Central memory CD4-positive, alpha-beta T cell (primary cell): ENCODE data around the gene KCNIP3.
"Not testable (repeated sequence)": the region's sequence is repeated elsewhere in the genome, so short reads cannot be mapped to it uniquely, and the experiment has no call there.

Experiments used
- DNase-seq: peaks from one replicate; pipeline ENCODE4 v3.0.0; 2022

The KCNIP3 gene

DNA sequence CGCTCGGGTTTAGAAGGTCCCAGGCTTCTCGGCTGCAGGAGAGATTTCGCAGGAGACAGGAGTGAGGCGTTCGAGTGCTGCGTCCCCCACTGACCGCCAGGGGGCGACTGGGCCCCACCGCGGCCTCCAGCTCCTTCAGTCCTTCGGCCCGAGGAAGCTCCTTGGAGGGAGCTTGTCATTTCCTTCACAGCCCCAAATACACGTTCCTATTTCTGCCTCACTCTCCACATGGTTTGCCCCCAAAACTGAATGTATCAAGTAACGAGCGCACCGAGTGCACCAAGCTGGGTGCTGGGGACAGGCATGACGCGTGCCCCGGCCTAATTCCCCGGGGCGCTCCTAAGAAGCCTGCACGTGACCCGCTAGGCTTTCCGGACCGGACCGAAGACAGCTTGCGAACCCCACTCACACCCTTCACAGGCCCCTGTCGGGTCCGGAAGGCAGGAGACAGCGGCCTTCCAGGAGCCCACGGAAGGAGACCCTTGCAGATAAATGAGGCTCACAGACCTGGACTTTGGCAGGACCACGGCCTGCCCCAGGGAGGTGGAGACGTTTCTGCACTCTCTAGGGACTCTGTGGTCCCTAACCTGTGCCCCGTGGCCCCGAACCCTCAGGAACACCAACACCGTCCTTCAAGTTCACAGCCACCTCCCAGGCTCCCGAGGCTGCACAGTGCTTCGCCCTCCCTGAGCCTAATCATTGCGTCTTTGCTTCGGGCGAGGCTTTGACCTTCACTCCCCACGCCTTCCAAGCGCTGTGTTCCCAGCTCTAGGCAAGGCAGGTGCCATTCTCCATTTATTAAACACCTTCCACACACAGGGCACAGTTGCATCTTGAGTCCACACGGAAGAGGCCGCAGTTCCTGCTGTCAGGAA, 92.3 kb downstream of the KCNIP3 start:
- DNase-seq = no peak

DNA sequence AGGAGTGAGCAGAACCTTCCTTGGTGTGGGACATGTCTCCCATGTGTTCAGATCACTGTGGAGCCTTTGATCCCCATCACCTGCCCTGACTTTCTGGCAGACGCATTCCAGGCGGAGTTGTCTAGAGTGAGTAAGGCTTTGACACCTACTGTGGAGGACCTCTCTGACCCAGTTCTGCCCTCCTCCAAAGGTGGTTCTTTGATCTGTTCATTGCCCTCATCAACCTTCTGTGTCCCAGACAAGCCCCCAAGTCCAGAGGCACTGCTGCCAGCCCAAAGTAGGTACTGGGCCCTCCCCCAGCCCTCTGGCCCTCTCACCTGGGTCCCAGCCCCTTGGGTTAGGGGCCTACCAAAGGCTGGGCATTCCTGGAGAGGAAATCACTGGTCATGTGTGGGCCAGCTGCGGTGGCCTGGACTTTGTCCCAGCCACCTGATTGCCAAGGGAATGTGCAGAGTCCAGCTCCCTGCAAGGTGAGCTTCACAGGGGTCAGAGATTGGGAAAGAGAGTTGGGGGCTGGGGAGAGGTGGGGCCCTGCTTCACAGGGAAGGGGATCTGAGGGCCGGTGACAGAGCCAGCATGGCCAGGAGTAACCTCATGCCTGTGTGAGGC, 93.2 kb downstream of the KCNIP3 start:
- no peak for DNase-seq

DNA sequence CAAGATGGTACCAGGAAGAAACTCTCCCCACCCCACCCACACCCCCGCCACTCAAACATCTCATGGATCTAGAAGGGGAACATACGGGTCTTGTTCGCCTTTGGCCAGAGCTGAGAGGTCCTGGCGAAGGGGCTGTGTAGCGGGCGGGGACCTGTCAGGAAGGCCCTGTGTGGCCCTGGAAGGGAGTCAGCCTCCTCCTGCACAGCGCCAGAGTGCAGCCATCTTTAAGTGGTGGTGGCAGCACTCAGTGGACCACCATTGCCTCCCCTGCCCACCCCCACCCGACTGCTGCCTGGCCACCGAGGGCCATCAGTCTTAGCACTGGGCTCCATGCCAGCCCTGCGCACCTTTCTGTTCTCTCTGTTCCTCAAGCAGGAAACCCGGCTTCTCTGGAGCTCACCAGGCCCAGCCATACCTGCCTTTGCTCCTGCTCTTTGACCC, 93.8 kb downstream of the KCNIP3 start:
- DNase-seq = no peak

DNA sequence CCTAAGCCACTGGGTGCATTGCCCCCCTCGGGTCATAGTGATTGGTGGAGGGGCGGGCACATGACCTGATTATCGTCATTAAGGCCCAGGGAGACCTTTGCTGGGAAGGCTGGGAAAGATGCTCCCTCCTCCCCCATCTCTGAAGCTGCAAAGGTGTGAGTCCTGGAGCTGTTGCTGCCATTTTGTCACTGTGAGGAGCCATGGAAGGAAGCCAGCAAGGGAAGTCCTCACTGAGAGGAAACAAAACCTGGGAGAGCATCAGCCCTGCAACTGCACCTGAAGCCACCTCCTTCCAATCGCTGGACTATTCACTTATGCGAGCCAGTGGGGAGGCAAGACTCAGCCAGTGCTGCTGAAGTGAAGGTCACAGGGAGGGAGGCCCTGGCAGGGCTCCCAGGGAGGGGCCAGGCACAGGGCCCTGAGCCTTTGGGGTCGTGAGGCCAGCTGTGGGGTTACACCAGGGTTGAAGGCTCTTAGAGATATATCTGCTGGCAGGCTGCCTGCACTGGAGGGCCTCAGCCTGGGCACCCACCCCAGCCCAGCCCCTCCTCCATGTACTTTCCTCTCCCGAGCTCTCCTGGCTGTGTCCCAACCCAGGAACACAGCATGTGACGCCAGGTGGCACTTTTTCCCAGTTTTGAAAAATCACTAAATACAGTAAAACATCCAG, 94.6 kb downstream of the KCNIP3 start:
- DNase-seq = no peak

GRCh38 chr2:95392320-95392719, 95.2 kb downstream of the KCNIP3 start:
- DNase-seq = no peak

GRCh38 chr2:95392730-95393455, 95.7 kb downstream of the KCNIP3 start:
- no peak for DNase-seq

DNA sequence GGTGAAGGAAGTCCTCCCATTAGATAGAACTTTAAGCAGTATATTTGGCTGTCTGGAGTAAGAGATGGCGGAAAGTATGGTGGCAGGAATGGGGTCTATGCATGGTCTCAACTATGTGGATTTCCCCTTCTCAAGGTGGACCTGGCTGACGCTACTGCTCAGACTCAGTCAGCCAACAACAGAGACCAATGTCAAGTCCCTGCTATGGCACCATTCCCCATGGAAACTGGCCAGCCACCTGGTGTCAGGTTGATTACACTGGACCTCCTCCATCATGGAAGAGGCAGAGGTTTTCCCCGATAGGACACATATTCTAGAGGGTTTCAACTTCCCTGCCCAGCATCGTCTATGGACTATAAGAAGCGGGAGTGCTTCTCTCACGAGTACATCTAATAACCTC, 96.8 kb downstream of the KCNIP3 start:
- no peak for DNase-seq

DNA sequence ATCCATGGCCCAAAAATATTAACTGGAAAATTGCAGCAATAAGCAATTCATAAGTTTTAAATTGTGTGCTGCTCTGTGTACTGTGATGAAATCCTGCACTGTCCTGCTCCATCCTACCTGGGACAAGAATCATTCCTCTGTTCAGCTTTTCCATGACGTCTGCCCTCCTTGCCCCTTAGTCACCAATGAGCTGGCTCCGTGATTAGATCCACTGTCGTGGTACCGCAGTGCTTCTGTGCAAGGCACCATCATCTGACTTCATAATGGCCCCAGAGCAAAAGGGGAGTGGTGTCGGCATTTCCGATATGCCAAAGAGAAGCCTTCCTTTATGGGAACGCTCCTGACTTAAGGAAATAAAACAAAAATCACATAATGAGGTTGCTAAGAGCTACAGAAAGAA, 101.9 kb downstream of the KCNIP3 start:
- DNase-seq = no peak

DNA sequence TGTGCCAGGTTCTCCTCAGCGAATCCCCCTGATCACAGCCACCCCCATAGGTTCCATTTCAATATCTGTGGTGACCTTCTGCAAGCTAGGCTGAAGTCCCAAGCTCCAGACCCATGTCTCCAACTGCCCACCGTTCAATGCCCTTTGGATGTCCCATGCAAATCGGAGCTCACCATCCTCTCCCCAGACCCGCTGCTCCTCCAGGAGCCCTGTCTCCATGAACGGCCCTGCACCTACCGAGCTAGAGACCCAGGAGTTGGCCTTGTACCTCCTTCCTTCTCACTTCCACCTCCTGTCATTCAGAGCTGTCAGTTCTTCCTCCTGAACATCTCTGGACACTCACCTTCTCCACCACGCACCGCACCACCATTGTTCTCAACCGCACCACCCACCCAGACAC, 104.3 kb downstream of the KCNIP3 start:
- no peak for DNase-seq

- not testable (repeated sequence) for DNase-seq
Measured at GRCh38 chr2:95402004-95402369, 104.8 kb downstream of the KCNIP3 start.

DNA sequence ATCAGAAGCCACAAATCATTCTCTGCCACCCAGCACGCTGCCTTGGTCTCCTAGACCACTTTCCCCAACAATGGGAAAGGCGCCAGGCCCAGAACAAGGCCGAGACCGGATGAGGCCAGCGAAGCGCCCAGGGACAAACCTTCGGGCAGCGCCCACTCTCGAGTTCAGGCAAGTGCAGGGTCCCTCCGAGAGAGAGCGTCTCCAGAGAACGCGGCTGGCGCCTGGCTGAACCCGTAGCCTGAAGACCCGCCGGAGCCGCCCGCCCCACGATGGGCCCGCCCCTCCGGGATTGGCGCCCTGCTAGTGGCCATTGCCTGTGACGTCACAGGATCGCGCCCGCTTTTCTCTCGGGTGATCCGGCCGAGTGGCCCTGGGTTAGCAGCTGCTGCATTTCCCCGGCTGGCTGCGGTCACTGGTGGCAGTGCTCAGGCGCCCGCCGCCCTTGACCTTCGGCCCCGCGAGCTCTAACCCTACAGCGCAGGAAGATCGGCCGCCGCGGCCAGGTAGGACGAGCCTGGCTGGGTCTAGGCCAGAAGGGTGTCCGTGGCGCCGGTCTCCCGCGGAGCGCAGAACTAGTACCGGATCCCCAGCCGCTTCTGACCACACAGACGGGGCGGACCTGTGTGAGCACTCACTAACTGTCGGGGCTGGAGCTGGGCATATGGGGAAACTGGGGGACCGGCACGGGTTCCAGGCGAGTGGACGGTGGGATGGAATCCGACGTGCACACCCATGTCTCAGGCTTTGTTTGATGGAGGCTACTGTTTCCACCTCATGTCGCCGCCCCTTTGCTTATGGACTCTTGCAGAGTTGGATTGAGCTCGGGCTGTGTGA, 105.4 kb downstream of the KCNIP3 start, which contains the start of gene FAHD2A:
Gene FAHD2A (plus strand): TSS at position 339 of the 834 bp plus-strand sequence. CDS start 2,851 bp downstream, outside the sequence.
- peak; percentile 87 for DNase-seq

DNA sequence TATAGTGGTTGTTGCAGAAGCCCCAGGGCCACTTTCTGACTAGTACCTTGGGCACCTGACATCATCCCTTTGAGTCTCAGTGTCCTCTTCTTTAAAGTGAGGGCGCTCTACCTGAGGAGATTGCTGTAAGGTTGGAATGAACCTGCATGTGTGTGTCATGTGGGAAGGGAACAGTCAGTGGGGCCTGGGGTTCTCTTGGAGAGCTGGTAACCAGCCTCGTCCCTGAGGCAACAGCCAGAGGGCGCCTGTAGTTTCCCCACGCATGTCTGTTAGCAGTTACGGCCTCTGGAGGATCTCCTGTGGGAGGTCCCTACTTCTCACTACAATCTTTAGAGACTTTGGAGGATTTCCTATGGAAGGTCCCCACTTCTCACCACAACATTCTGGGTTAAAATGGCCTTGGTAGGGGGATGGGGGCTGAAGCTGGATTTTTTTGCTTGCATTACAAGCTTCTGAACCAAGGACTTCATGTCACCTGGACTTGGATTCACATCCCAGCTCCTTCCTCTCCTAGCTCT, 106.1 kb downstream of the KCNIP3 start:
- DNase-seq = peak; percentile 19

DNA sequence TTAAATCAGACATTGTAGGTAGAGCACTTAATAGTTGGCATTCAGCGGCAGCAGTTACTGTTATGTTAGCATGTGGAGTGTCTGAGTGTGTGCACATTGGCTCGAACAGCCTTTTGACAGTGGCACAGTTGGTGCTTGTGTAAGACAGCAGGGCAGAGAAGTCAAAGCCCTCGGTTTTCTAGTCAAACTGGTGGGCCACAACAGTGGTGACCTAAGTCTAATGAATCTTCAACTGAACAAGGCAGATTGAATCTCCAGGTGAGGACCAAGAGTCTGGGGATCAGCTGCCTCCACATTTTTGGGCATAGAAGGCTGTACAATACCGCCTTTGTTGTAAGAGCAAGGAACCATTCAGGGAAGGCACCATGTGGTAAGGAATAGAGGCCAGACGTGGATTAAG, 106.7 kb downstream of the KCNIP3 start:
- not testable (repeated sequence) for DNase-seq

GRCh38 chr2:95404676-95405075, 107.5 kb downstream of the KCNIP3 start:
- DNase-seq = not testable (repeated sequence)

DNA sequence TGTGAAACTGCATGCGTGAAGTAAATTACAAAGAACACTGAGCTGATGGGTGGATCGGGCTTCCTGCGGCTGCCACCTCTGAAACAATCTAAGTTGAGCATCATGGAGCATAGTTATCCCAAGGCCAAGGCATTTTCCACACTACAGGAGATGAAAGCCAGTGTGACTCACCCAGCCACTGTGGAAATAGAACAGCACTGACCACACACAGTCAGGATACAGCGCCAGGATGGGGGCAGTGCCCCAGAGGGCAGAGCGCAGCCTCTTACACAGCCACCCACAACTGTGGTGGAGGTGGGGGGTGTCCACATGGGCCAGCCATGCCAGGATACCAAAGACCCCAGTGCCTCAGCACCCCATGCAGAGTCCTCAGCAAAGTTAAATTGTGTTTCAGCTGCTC, 114.1 kb downstream of the KCNIP3 start:
- not testable (repeated sequence) for DNase-seq

GRCh38 chr2:95414015-95414594, 117.0 kb downstream of the KCNIP3 start:
- not testable (repeated sequence) for DNase-seq

GRCh38 chr2:95415138-95415537, 118.0 kb downstream of the KCNIP3 start:
- DNase-seq = not testable (repeated sequence)

DNA sequence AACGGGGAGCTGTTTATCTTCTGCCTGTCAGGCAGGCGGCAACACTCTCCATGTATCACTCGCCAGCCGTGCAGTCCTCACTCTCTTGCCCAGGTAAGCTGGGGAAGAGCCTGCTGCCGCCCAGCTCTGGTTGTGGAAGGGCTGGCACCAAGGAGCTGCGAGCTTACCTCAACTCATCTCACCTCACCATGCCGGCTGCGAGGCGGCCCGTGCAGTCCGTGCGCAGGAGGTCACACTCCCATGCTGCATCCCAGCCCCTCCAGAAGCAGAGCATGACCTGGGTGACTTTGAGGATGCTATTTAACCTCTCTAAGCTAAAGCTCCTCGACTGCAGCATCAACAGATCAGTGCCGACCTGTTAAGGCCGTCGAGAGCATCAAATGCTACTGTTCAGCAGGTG, 118.4 kb downstream of the KCNIP3 start:
- DNase-seq = not testable (repeated sequence)

- not testable (repeated sequence) for DNase-seq
Measured at GRCh38 chr2:95427196-95427867, 130.2 kb downstream of the KCNIP3 start.

DNA sequence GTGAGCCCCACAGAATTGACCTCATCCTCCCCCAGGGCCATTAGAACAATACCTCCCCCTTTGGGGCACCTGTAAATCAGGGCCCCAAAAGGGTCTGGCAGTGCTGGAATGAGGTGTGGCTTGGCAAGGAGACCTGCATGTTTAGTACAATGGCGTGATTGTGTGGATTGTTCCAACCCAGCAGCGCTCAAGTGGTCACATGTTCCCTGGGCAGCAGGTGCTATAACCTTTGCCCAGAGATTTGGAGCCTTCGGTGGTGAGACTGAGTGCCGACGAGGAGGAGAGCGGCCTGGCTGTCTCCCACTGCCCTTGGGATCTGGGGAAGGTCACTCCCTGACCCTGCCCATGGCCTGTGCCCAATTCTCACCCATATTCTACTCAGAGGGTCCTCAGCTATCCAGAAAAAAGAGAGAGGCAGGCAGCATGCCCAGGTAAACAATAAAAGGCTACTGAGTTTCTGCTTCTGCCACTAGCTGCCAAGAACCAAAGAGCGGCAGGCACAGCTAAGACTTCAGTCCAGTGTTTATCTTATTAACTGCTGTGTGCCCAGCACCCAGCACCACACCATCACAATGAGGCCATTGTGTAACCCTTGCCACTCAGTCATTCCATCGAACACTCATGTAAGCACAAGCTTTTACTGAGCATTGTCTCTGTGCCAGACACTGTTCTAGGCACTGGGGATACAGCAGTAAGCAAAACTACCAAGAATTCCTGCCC, 132.8 kb downstream of the KCNIP3 start:
- not testable (repeated sequence) for DNase-seq
